ENCODE data around the gene ZDHHC12. TPM values are rescaled to one million over a fixed set of nuclear protein-coding genes. Genes with fewer than 3 reads are reported as not detected.

ZDHHC12 gene
- total RNA-seq, 1 experiment from 2014 or later: 29.3 TPM

GRCh38 chr9:128764361-128764760, 40.4 kb upstream of the ZDHHC12 start:
- Histone ChIP-seq H3K36me3 (ENCODE audit: insufficient read depth, low read length) (no peaks in the 10 kb centered on the region), H3K4me2 (ENCODE audit: low read depth, low read length, poor library complexity, severe bottlenecking) (no peak overlapping the region)

GRCh38 chr9:128762671-128763449, 38.9 kb upstream of the ZDHHC12 start:
- Histone ChIP-seq H3K9ac (ENCODE audit: low read length) (no peak overlapping the region), H4K20me1 (ENCODE audit: insufficient read depth, low read depth, low read length) (no peaks in the 10 kb centered on the region), H3K4me1 (ENCODE audit: low read length) (no peaks in the 10 kb centered on the region), H3K79me2 (ENCODE audit: low read length) (peaks cover 5% of the 10 kb centered on the region; the same call in 1 of the 2 replicates), H3K27me3 (ENCODE audit: low read length) (no peaks in the 10 kb centered on the region), H3K9me2 (replicated peaks; ENCODE audit: insufficient read depth, low read length) (no peaks in the 10 kb centered on the region), H3K27ac (ENCODE audit: low read length) (no peak overlapping the region), H2AFZ (ENCODE audit: low read length) (no peak overlapping the region), H3K36me3 (ENCODE audit: insufficient read depth, low read length) (no peaks in the 10 kb centered on the region), H3K4me3 (ENCODE audit: low read length) (no peak overlapping the region), H3K4me2 (ENCODE audit: low read depth, low read length, poor library complexity, severe bottlenecking) (no peak overlapping the region), H3K9me3 (ENCODE audit: low read length) (no peaks in the 10 kb centered on the region)
- no peak for DNase-seq

More at GRCh38 chr9:128764361-128764760, 40.4 kb upstream of the ZDHHC12 start:
- Histone ChIP-seq H3K79me2 (ENCODE audit: low read length) (peaks cover 13% of the 10 kb centered on the region; the same call in 1 of the 2 replicates), H3K4me1 (ENCODE audit: low read length) (no peaks in the 10 kb centered on the region), H3K4me3 (ENCODE audit: low read length) (no peak overlapping the region), H3K27me3 (ENCODE audit: low read length) (no peaks in the 10 kb centered on the region), H2AFZ (ENCODE audit: low read length) (no peak overlapping the region), H3K9me2 (replicated peaks; ENCODE audit: insufficient read depth, low read length) (no peaks in the 10 kb centered on the region), H3K9me3 (ENCODE audit: low read length) (no peaks in the 10 kb centered on the region), H3K9ac (ENCODE audit: low read length) (no peak overlapping the region), H4K20me1 (ENCODE audit: insufficient read depth, low read depth, low read length) (no peaks in the 10 kb centered on the region), H3K27ac (ENCODE audit: low read length) (no peak overlapping the region)
- DNase-seq: peak; percentile 62

GRCh38 chr9:128757602-128758001, 33.7 kb upstream of the ZDHHC12 start:
- no peaks in the 10 kb centered on the region for H3K27me3 ChIP-seq (ENCODE audit: low read length)
- H3K79me2 ChIP-seq (ENCODE audit: low read length): peaks cover 2% of the 10 kb centered on the region; the same call in 1 of the 2 replicates
- H3K4me1 ChIP-seq (ENCODE audit: low read length): no peaks in the 10 kb centered on the region
- H3K9me2 ChIP-seq (replicated peaks; ENCODE audit: insufficient read depth, low read length): no peaks in the 10 kb centered on the region
- H3K4me3 ChIP-seq (ENCODE audit: low read length): no peak overlapping the region
- DNase-seq: no peak
- H3K9ac ChIP-seq (ENCODE audit: low read length): no peak overlapping the region
- H2AFZ ChIP-seq (ENCODE audit: low read length): no peak overlapping the region
- H3K36me3 ChIP-seq (ENCODE audit: insufficient read depth, low read length): peaks cover 4% of the 10 kb centered on the region; the same call in 1 of the 2 replicates
- no peak overlapping the region for H3K4me2 ChIP-seq (ENCODE audit: low read depth, low read length, poor library complexity, severe bottlenecking)
- no peaks in the 10 kb centered on the region for H3K9me3 ChIP-seq (ENCODE audit: low read length)
- no peaks in the 10 kb centered on the region for H4K20me1 ChIP-seq (ENCODE audit: insufficient read depth, low read depth, low read length)
- H3K27ac ChIP-seq (ENCODE audit: low read length): no peak overlapping the region

- H4K20me1 ChIP-seq (ENCODE audit: insufficient read depth, low read depth, low read length): no peaks in the 10 kb centered on the region
- H3K9ac ChIP-seq (ENCODE audit: low read length): no peak overlapping the region
- no peaks in the 10 kb centered on the region for H3K4me1 ChIP-seq (ENCODE audit: low read length)
- H3K36me3 ChIP-seq (ENCODE audit: insufficient read depth, low read length): peaks cover 4% of the 10 kb centered on the region; the same call in 1 of the 2 replicates
- no peak overlapping the region for H3K4me3 ChIP-seq (ENCODE audit: low read length)
- H3K27ac ChIP-seq (ENCODE audit: low read length): no peak overlapping the region
- H2AFZ ChIP-seq (ENCODE audit: low read length): no peak overlapping the region
- no peaks in the 10 kb centered on the region for H3K9me2 ChIP-seq (replicated peaks; ENCODE audit: insufficient read depth, low read length)
- no peak overlapping the region for H3K4me2 ChIP-seq (ENCODE audit: low read depth, low read length, poor library complexity, severe bottlenecking)
- DNase-seq: no peak
- H3K27me3 ChIP-seq (ENCODE audit: low read length): no peaks in the 10 kb centered on the region
- H3K9me3 ChIP-seq (ENCODE audit: low read length): no peaks in the 10 kb centered on the region
- no peaks in the 10 kb centered on the region; the same call in 1 of the 2 replicates for H3K79me2 ChIP-seq (ENCODE audit: low read length)
These were observed 29.7 kb upstream of the ZDHHC12 start for GRCh38 chr9:128753627-128754026.

GRCh38 chr9:128750926-128751595, 27.1 kb upstream of the ZDHHC12 start:
- DNase-seq: no peak
- peaks cover 4% of the 10 kb centered on the region; the same call in 1 of the 2 replicates for H3K36me3 ChIP-seq (ENCODE audit: insufficient read depth, low read length)

GRCh38 chr9:128747241-128747640, 23.3 kb upstream of the ZDHHC12 start:
- Histone ChIP-seq H3K4me3 (ENCODE audit: low read length) (no peak overlapping the region), H3K4me1 (ENCODE audit: low read length) (peaks cover 3% of the 10 kb centered on the region; the same call in 1 of the 2 replicates), H3K9me2 (replicated peaks; ENCODE audit: insufficient read depth, low read length) (no peaks in the 10 kb centered on the region), H3K27ac (ENCODE audit: low read length) (no peak overlapping the region), H2AFZ (ENCODE audit: low read length) (no peak overlapping the region), H3K36me3 (ENCODE audit: insufficient read depth, low read length) (no peaks in the 10 kb centered on the region), H3K27me3 (ENCODE audit: low read length) (no peaks in the 10 kb centered on the region), H3K9ac (ENCODE audit: low read length) (no peak overlapping the region), H3K79me2 (ENCODE audit: low read length) (no peaks in the 10 kb centered on the region), H3K4me2 (ENCODE audit: low read depth, low read length, poor library complexity, severe bottlenecking) (no peak overlapping the region), H3K9me3 (ENCODE audit: low read length) (no peaks in the 10 kb centered on the region), H4K20me1 (ENCODE audit: insufficient read depth, low read depth, low read length) (no peaks in the 10 kb centered on the region)
- no peak for DNase-seq

More at GRCh38 chr9:128750926-128751595, 27.1 kb upstream of the ZDHHC12 start:
- H3K4me3 ChIP-seq (ENCODE audit: low read length): no peak overlapping the region
- no peaks in the 10 kb centered on the region for H3K9me2 ChIP-seq (replicated peaks; ENCODE audit: insufficient read depth, low read length)
- no peak overlapping the region for H3K9ac ChIP-seq (ENCODE audit: low read length)
- H3K27me3 ChIP-seq (ENCODE audit: low read length): no peaks in the 10 kb centered on the region
- peaks cover 2% of the 10 kb centered on the region; the same call in 1 of the 2 replicates for H3K4me1 ChIP-seq (ENCODE audit: low read length)
- H3K4me2 ChIP-seq (ENCODE audit: low read depth, low read length, poor library complexity, severe bottlenecking): no peak overlapping the region
- no peaks in the 10 kb centered on the region; the same call in 1 of the 2 replicates for H3K79me2 ChIP-seq (ENCODE audit: low read length)
- H4K20me1 ChIP-seq (ENCODE audit: insufficient read depth, low read depth, low read length): no peaks in the 10 kb centered on the region
- no peak overlapping the region for H3K27ac ChIP-seq (ENCODE audit: low read length)
- no peaks in the 10 kb centered on the region for H3K9me3 ChIP-seq (ENCODE audit: low read length)
- H2AFZ ChIP-seq (ENCODE audit: low read length): no peak overlapping the region

- no peak overlapping the region for H2AFZ ChIP-seq (ENCODE audit: low read length)
- no peak for DNase-seq
- H3K27ac ChIP-seq (ENCODE audit: low read length): no peak overlapping the region
- no peak overlapping the region for H3K9ac ChIP-seq (ENCODE audit: low read length)
- no peaks in the 10 kb centered on the region for H3K27me3 ChIP-seq (ENCODE audit: low read length)
- H3K36me3 ChIP-seq (ENCODE audit: insufficient read depth, low read length): no peaks in the 10 kb centered on the region
- no peak overlapping the region for H3K4me3 ChIP-seq (ENCODE audit: low read length)
- no peaks in the 10 kb centered on the region for H3K9me2 ChIP-seq (replicated peaks; ENCODE audit: insufficient read depth, low read length)
- peaks cover 3% of the 10 kb centered on the region; the same call in 1 of the 2 replicates for H3K4me1 ChIP-seq (ENCODE audit: low read length)
- no peaks in the 10 kb centered on the region for H3K9me3 ChIP-seq (ENCODE audit: low read length)
- no peak overlapping the region for H3K4me2 ChIP-seq (ENCODE audit: low read depth, low read length, poor library complexity, severe bottlenecking)
- no peaks in the 10 kb centered on the region for H4K20me1 ChIP-seq (ENCODE audit: insufficient read depth, low read depth, low read length)
- H3K79me2 ChIP-seq (ENCODE audit: low read length): no peaks in the 10 kb centered on the region
These were observed 19.5 kb upstream of the ZDHHC12 start for GRCh38 chr9:128743421-128743820.

- DNase-seq: no peak
- no peak overlapping the region for H2AFZ ChIP-seq (ENCODE audit: low read length)
- no peak overlapping the region for H3K4me3 ChIP-seq (ENCODE audit: low read length)
- H3K36me3 ChIP-seq (ENCODE audit: insufficient read depth, low read length): no peaks in the 10 kb centered on the region
- no peak overlapping the region for H3K4me2 ChIP-seq (ENCODE audit: low read depth, low read length, poor library complexity, severe bottlenecking)
- H3K9me3 ChIP-seq (ENCODE audit: low read length): no peaks in the 10 kb centered on the region
- H3K27me3 ChIP-seq (ENCODE audit: low read length): no peaks in the 10 kb centered on the region
- H3K27ac ChIP-seq (ENCODE audit: low read length): no peak overlapping the region
- H4K20me1 ChIP-seq (ENCODE audit: insufficient read depth, low read depth, low read length): no peaks in the 10 kb centered on the region
- no peaks in the 10 kb centered on the region for H3K79me2 ChIP-seq (ENCODE audit: low read length)
- no peaks in the 10 kb centered on the region for H3K9me2 ChIP-seq (replicated peaks; ENCODE audit: insufficient read depth, low read length)
- peaks cover 3% of the 10 kb centered on the region; the same call in 1 of the 2 replicates for H3K4me1 ChIP-seq (ENCODE audit: low read length)
- no peak overlapping the region for H3K9ac ChIP-seq (ENCODE audit: low read length)
These were observed 18.5 kb upstream of the ZDHHC12 start for GRCh38 chr9:128742401-128742800.
